Osteocyte (in vitro differentiated cells): ENCODE results near the gene PRMT7. TPM values are rescaled to one million over a fixed set of nuclear protein-coding genes. Genes with fewer than 3 reads are reported as not detected.

Experiments used
- DNase-seq: peaks from one replicate; pipeline ENCODE4 v3.0.0; 2021; ENCODE audit warnings: mixed read lengths; ENCODE audit not compliant: unreplicated experiment; ENCODE audit errors: extremely low spot score
- H3K27ac Mint-ChIP-seq: one replicate; pipeline ENCODE4 v1.8.0; 2021; ENCODE audit warnings: mild to moderate bottlenecking, mixed read lengths; ENCODE audit not compliant: unreplicated experiment
- H3K27me3 Mint-ChIP-seq: one replicate; pipeline ENCODE4 v1.8.0; 2021; ENCODE audit warnings: mixed read lengths; ENCODE audit not compliant: unreplicated experiment
- H3K36me3 Mint-ChIP-seq: one replicate; pipeline ENCODE4 v1.8.0; 2021; ENCODE audit warnings: mixed read lengths; ENCODE audit not compliant: unreplicated experiment
- H3K4me1 Mint-ChIP-seq: one replicate; pipeline ENCODE4 v1.8.0; 2021; ENCODE audit warnings: mixed read lengths; ENCODE audit not compliant: unreplicated experiment
- H3K4me3 Mint-ChIP-seq: one replicate; pipeline ENCODE4 v1.8.0; 2021; ENCODE audit warnings: mild to moderate bottlenecking, moderate library complexity, mixed read lengths; ENCODE audit not compliant: unreplicated experiment
- H3K9me3 Mint-ChIP-seq: one replicate; pipeline ENCODE4 v1.8.0; 2021; ENCODE audit warnings: mixed read lengths; ENCODE audit not compliant: unreplicated experiment
- CTCF ChIP-seq: fragments of 200-600 bp; sonication (generic); IDR thresholded peaks from 2 replicates; pipeline ENCODE4 v1.5.0; 2021; ENCODE audit warnings: antibody characterized with exemption, mild to moderate bottlenecking, moderate library complexity
- total RNA-seq: library from RNA; stranded (reverse); gene quantifications from 2 replicates; pipeline ENCODE4 v1.2.1, GENCODE V29; 2021

The PRMT7 gene
- total RNA-seq, 1 donor from 2014 or later = 38.4 TPM

- Mint-ChIP-seq H3K27me3 (no peaks in the 10 kb centered on the region), H3K4me3 (no peak overlapping the region), H3K27ac (no peak overlapping the region), H3K36me3 (peaks cover 5% of the 10 kb centered on the region), H3K9me3 (no peaks in the 10 kb centered on the region), H3K4me1 (peaks cover 12% of the 10 kb centered on the region)
- no peak for TF ChIP-seq CTCF
- DNase-seq = no peak
Observed at GRCh38 chr16:68272507-68273209, 38.2 kb upstream of the PRMT7 start.

- no peak for TF ChIP-seq CTCF
- H3K27ac Mint-ChIP-seq = no peak overlapping the region
- H3K27me3 Mint-ChIP-seq = no peaks in the 10 kb centered on the region
- no peaks in the 10 kb centered on the region for H3K9me3 Mint-ChIP-seq
- peaks cover 9% of the 10 kb centered on the region for H3K4me1 Mint-ChIP-seq
- peaks cover 7% of the 10 kb centered on the region for H3K36me3 Mint-ChIP-seq
- H3K4me3 Mint-ChIP-seq = no peak overlapping the region
- no peak for DNase-seq
Observed at GRCh38 chr16:68273459-68273858, 37.4 kb upstream of the PRMT7 start.

GRCh38 chr16:68273896-68274295 is 36.9 kb upstream of the PRMT7 start:
- no peaks in the 10 kb centered on the region for H3K9me3 Mint-ChIP-seq
- no peak for DNase-seq

GRCh38 chr16:68274441-68274840 is 36.4 kb upstream of the PRMT7 start:
- no peak for DNase-seq
- Mint-ChIP-seq H3K4me1 (peaks cover 5% of the 10 kb centered on the region), H3K27ac (no peak overlapping the region), H3K9me3 (no peaks in the 10 kb centered on the region), H3K36me3 (peaks cover 11% of the 10 kb centered on the region), H3K27me3 (no peaks in the 10 kb centered on the region), H3K4me3 (no peak overlapping the region)
- TF ChIP-seq CTCF = no peak

More at GRCh38 chr16:68273896-68274295, 36.9 kb upstream of the PRMT7 start:
- no peaks in the 10 kb centered on the region for H3K27me3 Mint-ChIP-seq
- peaks cover 7% of the 10 kb centered on the region for H3K36me3 Mint-ChIP-seq
- TF ChIP-seq CTCF = no peak
- H3K27ac Mint-ChIP-seq = no peak overlapping the region
- peaks cover 8% of the 10 kb centered on the region for H3K4me1 Mint-ChIP-seq
- no peak overlapping the region for H3K4me3 Mint-ChIP-seq

- Mint-ChIP-seq H3K36me3 (peaks cover 15% of the 10 kb centered on the region), H3K27me3 (no peaks in the 10 kb centered on the region), H3K9me3 (no peaks in the 10 kb centered on the region), H3K4me1 (peaks cover 3% of the 10 kb centered on the region), H3K4me3 (no peak overlapping the region), H3K27ac (peak overlapping the region; percentile 14)
- no peak for DNase-seq
- no peak for TF ChIP-seq CTCF
Observed at GRCh38 chr16:68275611-68276191, 35.1 kb upstream of the PRMT7 start.
